H1 (cell line): ENCODE measurements around the gene PPY. TPM values are rescaled to one million over a fixed set of nuclear protein-coding genes. Genes with fewer than 3 reads are reported as not detected.

Source experiments
- CTCF ChIA-PET: fragments of 300-600 bp; sonication (Branson Sonifier 250); formaldehyde crosslinking; loops from one replicate; lab custom pipeline; 2021; ENCODE audit not compliant: partially characterized antibody; lab: Charles Lee
- POLR2A ChIA-PET: fragments of 300-600 bp; sonication (Branson Sonifier 250); formaldehyde crosslinking; loops from one replicate; lab custom pipeline; 2021; ENCODE audit warnings: inconsistent platforms; ENCODE audit not compliant: partially characterized antibody; lab: Charles Lee
- DNase-seq, 2 experiments: peaks; one replicate each; pipeline versions ENCODE4 v3.0.0 to v3.0.0-alpha.2; 2010 to 2022; ENCODE audit warnings: low spot score in 2 of 2, low read depth in 1 of 2, mixed read lengths in 1 of 2
- FAIRE-seq: peaks from 2 replicates; lab custom pipeline; 2011; peaks lifted over from hg19 to GRCh38; lab: Jason Lieb, UNC
- H2AFZ ChIP-seq: 2 replicates; pipeline ENCODE4 v1.8.1; 2012; ENCODE audit warnings: low read length, inconsistent platforms
- H2AK5ac ChIP-seq: 2 replicates; pipeline ENCODE4 v1.6.1; 2013; ENCODE audit warnings: low read depth, low read length
- H2BK120ac ChIP-seq: replicated peaks from 2 replicates; pipeline ENCODE3; 2013; ENCODE audit warnings: low read depth, low read length, inconsistent platforms
- H2BK12ac ChIP-seq: 2 replicates; pipeline ENCODE4 v1.6.1; 2013; ENCODE audit warnings: low read depth, low read length
- H2BK15ac ChIP-seq: 2 replicates; pipeline ENCODE4 v1.6.1; 2013; ENCODE audit warnings: low read length
- H2BK20ac ChIP-seq: 2 replicates; pipeline ENCODE4 v1.6.1; 2013; ENCODE audit warnings: low read length
- H2BK5ac ChIP-seq: 2 replicates; pipeline ENCODE4 v1.6.1; 2013; ENCODE audit warnings: low read depth, low read length
- H3K14ac ChIP-seq: 2 replicates; pipeline ENCODE4 v1.6.1; 2013; ENCODE audit warnings: inconsistent platforms; ENCODE audit not compliant: insufficient read length
- H3K18ac ChIP-seq: 2 replicates; pipeline ENCODE4 v1.6.1; 2013; ENCODE audit warnings: low read length; ENCODE audit errors: extremely low read depth
- H3K23ac ChIP-seq: 2 replicates; pipeline ENCODE4 v1.6.1; 2013; ENCODE audit warnings: inconsistent platforms; ENCODE audit not compliant: insufficient read length
- H3K23me2 ChIP-seq: 2 replicates; pipeline ENCODE4 v1.6.1; 2013; ENCODE audit warnings: low read depth, low read length
- H3K27ac ChIP-seq: 2 replicates; pipeline ENCODE4 v1.6.1; 2011; ENCODE audit warnings: low read depth, low read length, inconsistent platforms
- H3K27me3 ChIP-seq, 4 experiments: replicated peaks in 1 of 4; 1 replicate in 1 of 4; 2 replicates in 3 of 4; pipeline versions ENCODE4 v1.6.1 to v1.8.1; 2011 to 2013; ENCODE audit warnings: low read length in 3 of 4, mild to moderate bottlenecking in 3 of 4, inconsistent platforms in 2 of 4, mixed read lengths in 2 of 4, moderate library complexity in 1 of 4; ENCODE audit not compliant: control insufficient read depth in 3 of 4, insufficient read depth in 3 of 4; ENCODE audit errors: extremely low read depth in 1 of 4
- H3K36me3 ChIP-seq, 4 experiments: 2 replicates each; pipeline versions ENCODE4 v1.6.1 to v1.8.1; 2011 to 2013; ENCODE audit warnings: mild to moderate bottlenecking in 4 of 4, low read length in 3 of 4, moderate library complexity in 2 of 4, control low read depth in 1 of 4, inconsistent platforms in 1 of 4; ENCODE audit not compliant: insufficient read depth in 4 of 4, control insufficient read depth in 2 of 4
- H3K4ac ChIP-seq: replicated peaks from 2 replicates; pipeline ENCODE3; 2013; ENCODE audit warnings: low read length, low read depth, mixed read lengths, inconsistent platforms; ENCODE audit not compliant: insufficient read length
- H3K4me1 ChIP-seq, 4 experiments: replicated peaks in 1 of 4; 1 replicate in 1 of 4; 2 replicates in 3 of 4; pipeline versions ENCODE4 v1.6.1 to v1.8.1; 2011 to 2013; ENCODE audit warnings: low read length in 3 of 4, inconsistent platforms in 2 of 4, mixed read lengths in 1 of 4; ENCODE audit not compliant: insufficient read depth in 4 of 4, control insufficient read depth in 3 of 4
- H3K4me2 ChIP-seq, 2 experiments: 2 replicates each; pipeline versions ENCODE4 v1.6.1 to v1.8.1; 2011 to 2013; ENCODE audit warnings: low read depth in 2 of 2, low read length in 2 of 2, control low read depth in 1 of 2, inconsistent platforms in 1 of 2, mild to moderate bottlenecking in 1 of 2; ENCODE audit not compliant: insufficient read depth in 1 of 2
- H3K4me3 ChIP-seq, 4 experiments: fragments of 200-600, 300-600 bp in 1 of 4; sonication (generic), shearing (Covaris generic), sonication (Bioruptor Twin) in 1 of 4; 2 replicates each; pipeline versions ENCODE4 v1.5.1 to v1.8.1; 2011 to 2016; ENCODE audit warnings: low read length in 4 of 4, low read depth in 3 of 4, control low read depth in 2 of 4, inconsistent platforms in 2 of 4, mild to moderate bottlenecking in 2 of 4, mixed read lengths in 1 of 4, moderate library complexity in 1 of 4; ENCODE audit not compliant: insufficient read depth in 2 of 4; ENCODE audit errors: extremely low read depth in 1 of 4
- H3K56ac ChIP-seq: replicated peaks from 2 replicates; pipeline ENCODE3; 2013; ENCODE audit warnings: low read depth, mild to moderate bottlenecking, mixed read lengths, low read length, inconsistent platforms; ENCODE audit not compliant: insufficient read length
- H3K79me1 ChIP-seq: 2 replicates; pipeline ENCODE4 v1.6.1; 2013; ENCODE audit warnings: low read depth, low read length, control low read depth
- H3K79me2 ChIP-seq, 2 experiments: 2 replicates each; pipeline versions ENCODE4 v1.6.1 to v1.8.1; 2012 to 2013; ENCODE audit warnings: low read length in 2 of 2, mild to moderate bottlenecking in 2 of 2, inconsistent platforms in 1 of 2; ENCODE audit not compliant: insufficient read depth in 2 of 2, control insufficient read depth in 1 of 2
- H3K9ac ChIP-seq, 4 experiments: replicated peaks in 1 of 4; 1 replicate in 1 of 4; 2 replicates in 3 of 4; pipeline versions ENCODE4 v1.6.1 to v1.8.1; 2011 to 2013; ENCODE audit warnings: low read depth in 3 of 4, low read length in 3 of 4, control low read depth in 2 of 4, mild to moderate bottlenecking in 2 of 4, moderate library complexity in 2 of 4, inconsistent platforms in 1 of 4; ENCODE audit errors: extremely low read depth in 1 of 4
- H3K9me3 ChIP-seq, 2 experiments: 2 replicates each; pipeline versions ENCODE4 v1.6.1 to v1.8.1; 2012 to 2013; ENCODE audit warnings: mild to moderate bottlenecking in 2 of 2, moderate library complexity in 2 of 2, control low read depth in 1 of 2, inconsistent platforms in 1 of 2, low read depth in 1 of 2, low read length in 1 of 2, mixed read lengths in 1 of 2; ENCODE audit not compliant: insufficient read depth in 2 of 2
- H4K20me1 ChIP-seq, 2 experiments: replicated peaks in 1 of 2; 2 replicates each; pipeline versions ENCODE3 to v1.8.1; 2011 to 2013; ENCODE audit warnings: inconsistent platforms in 2 of 2, low read length in 2 of 2, mild to moderate bottlenecking in 1 of 2; ENCODE audit not compliant: insufficient read depth in 2 of 2, control insufficient read depth in 1 of 2
- H4K5ac ChIP-seq: 2 replicates; pipeline ENCODE4 v1.6.1; 2013; ENCODE audit warnings: low read length, low read depth, mixed read lengths, inconsistent platforms; ENCODE audit not compliant: insufficient read length
- H4K8ac ChIP-seq: 2 replicates; pipeline ENCODE4 v1.8.0; 2013; ENCODE audit warnings: mild to moderate bottlenecking, moderate library complexity, low read length, inconsistent platforms; ENCODE audit not compliant: insufficient read depth; ENCODE audit errors: extremely low read depth
- H4K91ac ChIP-seq: replicated peaks from 2 replicates; pipeline ENCODE3; 2013; ENCODE audit warnings: low read length, mixed read lengths, inconsistent platforms; ENCODE audit not compliant: insufficient read length
- ATF2 ChIP-seq: IDR thresholded peaks from 2 replicates; pipeline ENCODE4 v1.6.1; 2012; ENCODE audit warnings: low read length, inconsistent platforms
- E2F6 ChIP-seq: IDR thresholded peaks from 2 replicates; pipeline ENCODE4 v1.6.1; 2012; ENCODE audit warnings: inconsistent platforms
- FOSL1 ChIP-seq: IDR thresholded peaks from 2 replicates; pipeline ENCODE4 v1.6.1; 2011; ENCODE audit warnings: mild to moderate bottlenecking, low read depth, low read length, moderate library complexity; ENCODE audit not compliant: insufficient read depth
- GABPA ChIP-seq: IDR thresholded peaks from 2 replicates; pipeline ENCODE4 v1.6.1; 2011; ENCODE audit warnings: mild to moderate bottlenecking, low read length, moderate library complexity, borderline replicate concordance; ENCODE audit not compliant: insufficient read depth
- HDAC2 ChIP-seq, 2 experiments: fragments of 300-600 bp in 1 of 2; sonication (generic) in 1 of 2; IDR thresholded peaks; 2 replicates each; pipeline ENCODE4 v1.6.1; 2011 to 2012; ENCODE audit warnings: low read depth in 2 of 2, low read length in 2 of 2, mild to moderate bottlenecking in 2 of 2, moderate library complexity in 2 of 2, borderline replicate concordance in 1 of 2, inconsistent platforms in 1 of 2
- KDM5A ChIP-seq: fragments of 200-600 bp; IDR thresholded peaks from 2 replicates; pipeline ENCODE4 v1.7.1; 2012; ENCODE audit warnings: mild to moderate bottlenecking, low read length, inconsistent platforms, mixed read lengths
- MAX ChIP-seq: IDR thresholded peaks from 2 replicates; pipeline ENCODE4 v1.6.1; 2012; ENCODE audit warnings: inconsistent platforms
- TBP ChIP-seq: IDR thresholded peaks from 2 replicates; pipeline ENCODE4 v1.6.1; 2011; ENCODE audit warnings: low read depth, low read length, improper control_type of control experiment
- WGBS, 2 experiments: shearing (Covaris generic) in 1 of 2; methylation state at CpG; one replicate each; pipeline versions ENCODE4 v1.1.6 to v1.1.7; 2013 to 2015; ENCODE audit warnings: low lambda C conversion rate in 2 of 2, mixed read lengths in 2 of 2, inconsistent platforms in 1 of 2, low coverage in 1 of 2, missing lambda C conversion rate in 1 of 2; ENCODE audit not compliant: insufficient replicate concordance in 2 of 2, insufficient coverage in 1 of 2, insufficient read length in 1 of 2; ENCODE audit errors: extremely low coverage in 1 of 2, missing lambda C conversion rate in 1 of 2; 5-methylcytosine and 5-hydroxymethylcytosine counted together
- polyA plus RNA-seq, 7 experiments: library from polyadenylated mRNA; depleted of rRNA in 3 of 7; stranded (reverse) in 5 of 7; unstranded in 2 of 7; fragments of >200 nt in 5 of 7; fragments of 200-250 nt in 2 of 7; gene quantifications; 1 replicate in 5 of 7; 2 replicates in 1 of 7; 4 replicates in 1 of 7; pipeline versions ENCODE4 v1.2.1 to v1.2.3, GENCODE V29; 2011 to 2013; ENCODE audit warnings: missing spikeins in 2 of 7, mixed read lengths in 2 of 7
- total RNA-seq: library from RNA; stranded (reverse); fragmentation: NEBNext Ultra II Directional; extraction: Animal tissue kit (Norgen Biotek cat#: 25700); gene quantifications from 2 replicates; pipeline ENCODE4 v1.2.1, GENCODE V29; 2021

Gene PPY
- total and polyA plus RNA-seq, 2 of the 8 experiments (the other 6 are each of a cell fraction or from before 2014, with no cell fraction given) = 0.26 TPM; not detected in 1

DNA sequence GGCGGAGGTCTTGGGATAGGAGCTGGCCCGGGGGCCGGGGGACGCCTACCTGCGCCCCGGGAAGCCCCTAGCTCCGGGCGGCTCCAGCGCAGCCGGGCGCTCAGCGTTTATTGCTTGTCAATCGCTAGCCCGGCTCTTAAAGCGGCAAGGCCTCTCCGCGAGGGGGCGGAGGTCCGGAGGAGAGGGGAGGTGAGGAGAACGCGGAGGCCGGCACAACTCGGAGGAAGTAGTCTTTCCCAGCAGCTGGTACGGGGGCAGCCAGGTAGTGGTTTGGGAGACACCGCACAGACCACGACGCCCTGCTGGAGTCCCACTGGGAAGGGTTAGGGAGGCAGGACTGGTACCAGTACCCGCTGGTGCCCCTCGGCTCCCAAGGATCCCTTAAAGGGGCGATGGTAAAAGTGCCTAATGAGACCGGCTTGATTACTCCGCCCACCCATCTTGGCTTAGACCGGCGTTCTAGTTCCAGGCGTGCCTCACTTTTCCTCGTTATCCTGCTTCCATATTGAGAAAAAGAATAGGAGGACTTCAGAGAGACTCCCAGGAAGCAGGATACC lies 34.8 kb downstream of the PPY start, which contains the start of gene MPP2:
MPP2 (minus strand) TSS at position 112 of the 557 bp plus-strand sequence. CDS start 3,076 bp downstream, outside the sequence.
- H4K91ac ChIP-seq = peak within 1 kb of the TSS; percentile 70
- no peak within 1 kb of the TSS for H3K27ac ChIP-seq
- no peak within 1 kb of the TSS for H3K9ac ChIP-seq
- 3% methylated on average over 21 of the region's 36 CpGs; no CpG with 5 or more reads in 1 of the 2 experiments for WGBS, 2 experiments
- peak within 1 kb of the TSS; percentile 100; the same call in 1 of the 2 replicates for H2BK20ac ChIP-seq
- peak within 1 kb of the TSS; percentile 88; the same call in 1 of the 2 replicates for H2BK15ac ChIP-seq
- H4K8ac ChIP-seq = peak within 1 kb of the TSS; percentile 11; the same call in 1 of the 2 replicates
- peak within 1 kb of the TSS; percentile 70 for H3K56ac ChIP-seq
- H3K18ac ChIP-seq = peak within 1 kb of the TSS; percentile 99
- H3K79me2 ChIP-seq = no peaks in the 10 kb centered on the region
- peak within 1 kb of the TSS; percentile 94; the same call in 1 of the 2 replicates for H2BK5ac ChIP-seq
- no peak within 1 kb of the TSS for H3K4ac ChIP-seq
- H2BK120ac ChIP-seq = peak within 1 kb of the TSS; percentile 82
- peaks cover 0 to under 1% of the 10 kb centered on the region in 2 experiments for H4K20me1 ChIP-seq
- H4K5ac ChIP-seq = peak within 1 kb of the TSS; percentile 80
- H3K23ac ChIP-seq = no peak within 1 kb of the TSS
- H3K79me1 ChIP-seq = no peaks in the 10 kb centered on the region
- H3K27me3 ChIP-seq = peaks cover 0 to 21% (median 15%) of the 10 kb centered on the region in 4 experiments; a peak in 5 of 7 replicates
- CTCF ChIA-PET = interaction anchor here (1.4 to 25.8 kb wide), 7 partner anchors 7 to 86 kb away, joined by 4 to 403 read pairs (median 44); partner anchors contain the start of gene PPY
- H3K23me2 ChIP-seq = peaks cover 20% of the 10 kb centered on the region
- peak within 1 kb of the TSS; percentile 94 to 99 for H3K4me2 ChIP-seq
- peak within 1 kb of the TSS; percentile 87 for H2AFZ ChIP-seq
- no peak for FAIRE-seq
- H3K4me1 ChIP-seq = peaks cover 4 to 23% (median 19%) of the 10 kb centered on the region in 4 experiments
- H3K36me3 ChIP-seq = no peaks in the 10 kb centered on the region
- no peak within 1 kb of the TSS for H2AK5ac ChIP-seq
- no peaks in the 10 kb centered on the region for H3K9me3 ChIP-seq
- H3K4me3 ChIP-seq = peak within 1 kb of the TSS; percentile 42 to 81 (median 68)
- peak in 1 of 2 experiments; percentile 91 for DNase-seq
- H2BK12ac ChIP-seq = peak within 1 kb of the TSS; percentile 84; the same call in 1 of the 2 replicates
- POLR2A ChIA-PET = interaction anchor here (1.5 kb wide), 1 partner anchor 9 kb away, joined by 4 read pairs; no protein-coding TSS in a partner anchor
- no peak within 1 kb of the TSS for H3K14ac ChIP-seq
- no peak for TF ChIP-seq FOSL1
- 0 out of 2 replicates have a peak, but pooled peaks have one; percentile 13 for TF ChIP-seq ATF2
- TF ChIP-seq KDM5A = no peak
- peak; percentile 70 for TF ChIP-seq E2F6
- peak; percentile 12; the same call in 1 of the 2 replicates for TF ChIP-seq GABPA
- TF ChIP-seq HDAC2 (IDR thresholded peaks at IDR 0.05; ENCODE audit: borderline replicate concordance in 1 of 2, low read depth in 2 of 2, low read length in 2 of 2) = 0 out of 4 replicates have a peak, but pooled peaks of 1 of the 2 experiments have one; percentile 6
- peak; percentile 87 for TF ChIP-seq MAX
- no peak for TF ChIP-seq TBP
